Neural cell (in vitro differentiated cells): Measurements from ENCODE around the gene HORMAD2.

Experiments
- EZH2 ChIP-seq: fragments of 200-600, 300-800 bp; shearing (Covaris generic), sonication (generic); IDR thresholded peaks from 2 replicates; pipeline ENCODE4 v1.6.1; 2014; ENCODE audit warnings: antibody characterized with exemption, low read length, borderline replicate concordance, mild to moderate bottlenecking; ENCODE audit not compliant: insufficient read depth, poor library complexity, severe bottlenecking
- RAD21 ChIP-seq: fragments of 450-650 bp; conservative IDR thresholded peaks from 2 replicates; pipeline ENCODE4 v1.6.1; 2014; ENCODE audit warnings: antibody characterized with exemption, mild to moderate bottlenecking, moderate library complexity
- TF ChIP-seq, protein P1 (sequence below): fragments of 450-650 bp; IDR thresholded peaks from 2 replicates; pipeline ENCODE4 v1.5.1; 2014; ENCODE audit warnings: antibody characterized with exemption, mild to moderate bottlenecking, moderate library complexity; ENCODE audit not compliant: poor library complexity, severe bottlenecking

- TF ChIP-seq EZH2, result no peak
- TF ChIP-seq, protein P1, sequence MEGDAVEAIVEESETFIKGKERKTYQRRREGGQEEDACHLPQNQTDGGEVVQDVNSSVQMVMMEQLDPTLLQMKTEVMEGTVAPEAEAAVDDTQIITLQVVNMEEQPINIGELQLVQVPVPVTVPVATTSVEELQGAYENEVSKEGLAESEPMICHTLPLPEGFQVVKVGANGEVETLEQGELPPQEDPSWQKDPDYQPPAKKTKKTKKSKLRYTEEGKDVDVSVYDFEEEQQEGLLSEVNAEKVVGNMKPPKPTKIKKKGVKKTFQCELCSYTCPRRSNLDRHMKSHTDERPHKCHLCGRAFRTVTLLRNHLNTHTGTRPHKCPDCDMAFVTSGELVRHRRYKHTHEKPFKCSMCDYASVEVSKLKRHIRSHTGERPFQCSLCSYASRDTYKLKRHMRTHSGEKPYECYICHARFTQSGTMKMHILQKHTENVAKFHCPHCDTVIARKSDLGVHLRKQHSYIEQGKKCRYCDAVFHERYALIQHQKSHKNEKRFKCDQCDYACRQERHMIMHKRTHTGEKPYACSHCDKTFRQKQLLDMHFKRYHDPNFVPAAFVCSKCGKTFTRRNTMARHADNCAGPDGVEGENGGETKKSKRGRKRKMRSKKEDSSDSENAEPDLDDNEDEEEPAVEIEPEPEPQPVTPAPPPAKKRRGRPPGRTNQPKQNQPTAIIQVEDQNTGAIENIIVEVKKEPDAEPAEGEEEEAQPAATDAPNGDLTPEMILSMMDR, result no peak
- TF ChIP-seq RAD21, result no peak
These were observed 43.6 kb upstream of the HORMAD2 start for GRCh38 chr22:30036656-30037055.
